ENCODE measurements around the gene PAM16. TPM values are rescaled to one million over a fixed set of nuclear protein-coding genes. Genes with fewer than 3 reads are reported as not detected.

Gene PAM16
- total RNA-seq, 1 experiment from 2014 or later = 117 TPM

GRCh38 chr16:4377573-4378154 lies 26.5 kb upstream of the PAM16 start:
- no peaks in the 10 kb centered on the region for H3K27me3 Mint-ChIP-seq (ENCODE audit: insufficient read depth, unreplicated experiment)
- ChIA-PET POLR2A (interaction anchor here (0.6 to 1.2 kb wide), 3 partner anchors 9 to 1357 kb away, joined by 3 to 4 read pairs (median 4); partner anchors contain the start of gene TNFRSF12A), CTCF (interaction anchor here (1.3 to 5.0 kb wide), 3 partner anchors 19 to 25 kb away, joined by 3 to 22 read pairs (median 17); no protein-coding TSS in a partner anchor)
- no peaks in the 10 kb centered on the region for H3K9me3 Mint-ChIP-seq (ENCODE audit: unreplicated experiment)
- no peak for TF ChIP-seq CTCF (IDR thresholded peaks at IDR 0.05; ENCODE audit: unreplicated experiment)
- BruUV-seq (replicated peaks) = no TSS peak
- H3K4me3 Mint-ChIP-seq (ENCODE audit: unreplicated experiment) = no peak overlapping the region
- intact Hi-C loops (cut with micrococcal nuclease) = no loop called here
- DNase-seq (ENCODE audit: unreplicated experiment) = no peak
- H3K36me3 Mint-ChIP-seq (ENCODE audit: insufficient read depth, unreplicated experiment) = peaks cover 6% of the 10 kb centered on the region
- peaks cover 26% of the 10 kb centered on the region for H3K4me1 Mint-ChIP-seq (ENCODE audit: insufficient read depth, unreplicated experiment)
- no peak overlapping the region for H3K27ac Mint-ChIP-seq (ENCODE audit: low read depth, unreplicated experiment)

- no TSS peak for BruUV-seq (replicated peaks)
- no peaks in the 10 kb centered on the region for H3K9me3 Mint-ChIP-seq (ENCODE audit: unreplicated experiment)
- ChIA-PET CTCF (interaction anchor here (1.3 to 5.0 kb wide), 3 partner anchors 18 to 26 kb away, joined by 3 to 22 read pairs (median 17); no protein-coding TSS in a partner anchor), POLR2A (interaction anchor here (1.1 to 1.2 kb wide), 2 partner anchors 8 to 18 kb away, joined by 4 read pairs; no protein-coding TSS in a partner anchor)
- peaks cover 6% of the 10 kb centered on the region for H3K36me3 Mint-ChIP-seq (ENCODE audit: insufficient read depth, unreplicated experiment)
- TF ChIP-seq CTCF (IDR thresholded peaks at IDR 0.05; ENCODE audit: unreplicated experiment) = no peak
- no peak overlapping the region for H3K27ac Mint-ChIP-seq (ENCODE audit: low read depth, unreplicated experiment)
- H3K4me3 Mint-ChIP-seq (ENCODE audit: unreplicated experiment) = no peak overlapping the region
- no peaks in the 10 kb centered on the region for H3K27me3 Mint-ChIP-seq (ENCODE audit: insufficient read depth, unreplicated experiment)
- DNase-seq (ENCODE audit: unreplicated experiment) = no peak
- peaks cover 26% of the 10 kb centered on the region for H3K4me1 Mint-ChIP-seq (ENCODE audit: insufficient read depth, unreplicated experiment)
- intact Hi-C loops (cut with micrococcal nuclease) = no loop called here
These were observed 25.9 kb upstream of the PAM16 start for GRCh38 chr16:4376893-4377572.

- peaks cover 6% of the 10 kb centered on the region for H3K36me3 Mint-ChIP-seq (ENCODE audit: insufficient read depth, unreplicated experiment)
- no TSS peak for BruUV-seq (replicated peaks)
These were observed 25.2 kb upstream of the PAM16 start for GRCh38 chr16:4376126-4376892.

More at GRCh38 chr16:4376126-4376892, 25.2 kb upstream of the PAM16 start:
- Mint-ChIP-seq H3K4me1 (ENCODE audit: insufficient read depth, unreplicated experiment) (peaks cover 26% of the 10 kb centered on the region), H3K4me3 (ENCODE audit: unreplicated experiment) (no peak overlapping the region), H3K27ac (ENCODE audit: low read depth, unreplicated experiment) (no peak overlapping the region), H3K9me3 (ENCODE audit: unreplicated experiment) (no peaks in the 10 kb centered on the region), H3K27me3 (ENCODE audit: insufficient read depth, unreplicated experiment) (no peaks in the 10 kb centered on the region)
- no peak for TF ChIP-seq CTCF (IDR thresholded peaks at IDR 0.05; ENCODE audit: unreplicated experiment)
- intact Hi-C loops (cut with micrococcal nuclease) = no loop called here
- POLR2A ChIA-PET = interaction anchor here (0.7 kb wide), 1 partner anchor 567 kb away, joined by 4 read pairs; no protein-coding TSS in a partner anchor
- CTCF ChIA-PET = interaction anchor here (0.7 to 5.0 kb wide), 4 partner anchors 12 to 32 kb away, joined by 3 to 47 read pairs (median 13); no protein-coding TSS in a partner anchor
- DNase-seq (ENCODE audit: unreplicated experiment) = peak; percentile 65
